GM12865 (cell line): ENCODE results near the gene RUNDC3A.

Experiments
- DNase-seq: peaks from one replicate; pipeline ENCODE4 v3.0.0; 2010; ENCODE audit warnings: low read depth
- H3K4me3 ChIP-seq: 2 replicates; pipeline ENCODE4 v1.5.1; 2011; ENCODE audit warnings: mild to moderate bottlenecking, low read depth, low read length, control low read depth
- CTCF ChIP-seq: IDR thresholded peaks from 2 replicates; pipeline ENCODE4 v1.5.1; 2011; ENCODE audit warnings: low read length, control low read depth, low read depth, inconsistent platforms; ENCODE audit not compliant: insufficient read depth; ENCODE audit errors: missing control alignments

Gene RUNDC3A

GRCh38 chr17:44345454-44346026 lies 37.1 kb downstream of the RUNDC3A start:
- TF ChIP-seq CTCF, result peak; percentile 71
- H3K4me3 ChIP-seq, result peak overlapping the region; percentile 68
- peak; percentile 73 for DNase-seq

DNA sequence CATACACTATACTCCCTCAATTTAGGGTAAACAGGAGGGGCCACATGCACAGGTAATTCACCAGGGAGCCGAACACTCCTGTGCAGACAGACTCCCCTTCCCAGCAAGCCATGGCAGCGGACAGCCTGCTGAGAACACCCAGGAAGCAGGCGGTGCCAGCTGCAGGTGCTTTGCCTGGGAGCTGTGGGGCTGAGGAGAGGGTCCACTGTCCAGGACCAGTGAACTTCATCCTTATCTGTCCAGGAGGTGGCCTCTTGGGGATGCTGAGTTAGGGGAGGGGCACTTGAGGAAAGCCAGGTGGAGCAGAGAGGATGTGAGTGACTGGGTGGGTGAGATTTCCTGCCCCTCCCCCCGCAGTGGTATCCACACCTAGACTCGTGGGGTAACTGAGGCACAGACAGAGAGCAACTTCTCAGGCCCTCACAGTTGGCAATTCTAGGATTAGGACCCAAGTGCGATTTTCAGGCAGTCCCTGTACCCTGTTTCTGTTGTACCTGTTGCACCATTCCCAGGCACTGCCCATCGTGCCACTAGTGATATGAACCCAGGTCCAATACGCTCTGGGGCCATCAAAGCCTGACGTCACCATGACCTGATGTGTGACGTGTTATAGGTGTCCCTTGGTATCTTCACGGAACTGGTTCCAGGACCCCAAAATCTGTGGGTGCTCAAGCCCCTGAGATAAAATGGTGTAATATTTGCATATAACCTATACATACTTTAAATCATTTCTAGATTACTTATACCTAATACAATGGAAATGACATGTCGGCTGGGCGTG lies 37.9 kb downstream of the RUNDC3A start:
- peak overlapping the region; percentile 68 for H3K4me3 ChIP-seq
- no peak for TF ChIP-seq CTCF
- DNase-seq, result no peak

DNA sequence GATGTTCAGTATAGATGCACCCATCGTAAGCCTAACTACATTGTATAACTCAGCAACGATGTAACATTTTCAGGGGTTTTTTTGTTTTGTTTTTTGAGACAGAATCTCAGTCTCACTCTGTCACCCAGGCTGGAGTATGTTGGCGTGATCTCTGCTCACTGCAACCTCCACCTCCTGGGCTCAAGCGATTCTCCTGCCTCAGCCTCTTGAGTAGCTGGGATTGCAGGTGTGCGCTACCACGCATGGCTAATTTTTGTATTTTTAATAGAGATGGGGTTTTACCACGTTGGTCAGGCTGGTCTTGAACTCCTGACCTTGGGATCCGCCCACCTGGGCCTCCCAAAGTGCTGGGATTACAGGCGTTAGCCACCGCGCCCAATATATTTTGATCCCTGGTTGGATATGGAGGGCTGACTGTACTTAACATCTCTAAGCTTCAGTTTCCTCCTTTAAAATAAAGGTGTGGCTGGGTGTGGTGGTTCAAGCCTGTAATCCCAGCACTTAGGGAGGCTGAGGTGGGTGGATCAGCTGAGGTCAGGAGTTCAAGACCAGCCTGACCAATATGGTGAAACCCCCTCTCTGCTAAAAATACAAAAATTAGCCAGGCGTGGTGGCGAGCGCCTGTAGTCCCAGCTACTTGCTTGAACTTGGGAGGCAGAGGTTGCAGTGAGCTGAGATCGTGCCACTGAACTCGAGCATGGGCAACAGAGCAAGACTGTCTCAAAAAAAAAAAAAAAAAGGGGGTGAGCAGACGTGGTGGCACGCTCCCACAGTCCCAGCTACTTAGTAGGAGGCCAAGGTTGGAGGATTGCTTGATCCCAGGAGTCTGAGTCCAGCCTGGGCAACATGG lies 39.0 kb downstream of the RUNDC3A start:
- DNase-seq, result peak; percentile 80
- H3K4me3 ChIP-seq, result peak overlapping the region; percentile 68

GRCh38 chr17:44348234-44348987 lies 40.0 kb downstream of the RUNDC3A start:
- peak; percentile 94 for DNase-seq
- no peak for TF ChIP-seq CTCF

GRCh38 chr17:44348988-44349364 lies 40.6 kb downstream of the RUNDC3A start:
- H3K4me3 ChIP-seq, result peak overlapping the region; percentile 22
- TF ChIP-seq CTCF, result no peak
- no peak for DNase-seq

More at GRCh38 chr17:44348234-44348987, 40.0 kb downstream of the RUNDC3A start:
- peak overlapping the region; percentile 22 for H3K4me3 ChIP-seq

- peak overlapping the region; percentile 22 for H3K4me3 ChIP-seq
- no peak for DNase-seq
- no peak for TF ChIP-seq CTCF
Observed at GRCh38 chr17:44349553-44350070, 41.2 kb downstream of the RUNDC3A start.

GRCh38 chr17:44350733-44351226 lies 42.4 kb downstream of the RUNDC3A start:
- TF ChIP-seq CTCF, result peak; percentile 94
- peak; percentile 84 for DNase-seq
- H3K4me3 ChIP-seq, result no peak overlapping the region
